ENCODE data around the gene DOK7. TPM values are rescaled to one million over a fixed set of nuclear protein-coding genes. Genes with fewer than 3 reads are reported as not detected.

DOK7 gene
- total and polyA plus RNA-seq, 5 experiments from 2014 or later: 0.49 TPM; not detected in 4

GRCh38 chr4:3479358-3480101 lies 16.4 kb downstream of the DOK7 start:
- Mint-ChIP-seq H3K36me3 (no peaks in the 10 kb centered on the region), H3K27me3 (peaks cover 5 to 53% (median 19%) of the 10 kb centered on the region in 5 donors), H3K4me1 (peaks cover 0 to 4% (median 2%) of the 10 kb centered on the region in 4 donors), H3K27ac (no peak overlapping the region), H3K9me3 (no peaks in the 10 kb centered on the region), H3K4me3 (no peak overlapping the region)
- ATAC-seq (no peak), DNase-seq (no peak)
- POLR2A ChIA-PET: no interaction called here

GRCh38 chr4:3480528-3481112 lies 17.5 kb downstream of the DOK7 start:
- Mint-ChIP-seq H3K4me3 (no peak overlapping the region), H3K27ac (no peak overlapping the region), H3K36me3 (no peaks in the 10 kb centered on the region), H3K9me3 (no peaks in the 10 kb centered on the region), H3K27me3 (peaks cover 5 to 57% (median 19%) of the 10 kb centered on the region in 5 donors), H3K4me1 (peaks cover 1 to 9% (median 6%) of the 10 kb centered on the region in 4 donors)
- POLR2A ChIA-PET: no interaction called here
- ATAC-seq: peak; percentile 86 to 87
- peak; percentile 43 to 81 (median 70) for DNase-seq

- Mint-ChIP-seq H3K4me3 (no peak overlapping the region), H3K27ac (no peak overlapping the region), H3K4me1 (peaks cover 1 to 9% (median 6%) of the 10 kb centered on the region in 4 donors), H3K27me3 (peaks cover 5 to 57% (median 19%) of the 10 kb centered on the region in 5 donors), H3K36me3 (no peaks in the 10 kb centered on the region), H3K9me3 (no peaks in the 10 kb centered on the region)
- POLR2A ChIA-PET: no interaction called here
- no peak for ATAC-seq
- DNase-seq: no peak
Measured at GRCh38 chr4:3481113-3481531, 18.0 kb downstream of the DOK7 start.

- Mint-ChIP-seq H3K4me1 (peaks cover 2 to 13% (median 10%) of the 10 kb centered on the region in 4 donors), H3K27me3 (peaks cover 7 to 52% (median 19%) of the 10 kb centered on the region in 5 donors), H3K9me3 (no peaks in the 10 kb centered on the region), H3K36me3 (no peaks in the 10 kb centered on the region), H3K27ac (peak overlapping the region in 1 of 10 donors; percentile 73), H3K4me3 (no peak overlapping the region)
- DNase-seq: no peak
- no peak for ATAC-seq
- POLR2A ChIA-PET: no interaction called here
Measured at GRCh38 chr4:3481783-3482393, 18.8 kb downstream of the DOK7 start.

GRCh38 chr4:3482707-3483106 lies 19.6 kb downstream of the DOK7 start:
- ATAC-seq (no peak), DNase-seq (no peak)
- no peak overlapping the region for H3K4me3 Mint-ChIP-seq
- no peak overlapping the region for H3K27ac Mint-ChIP-seq
- POLR2A ChIA-PET: no interaction called here
- no peaks in the 10 kb centered on the region for H3K36me3 Mint-ChIP-seq
- no peaks in the 10 kb centered on the region for H3K9me3 Mint-ChIP-seq
- H3K4me1 Mint-ChIP-seq: peaks cover 2 to 13% (median 10%) of the 10 kb centered on the region in 4 donors
- H3K27me3 Mint-ChIP-seq: peaks cover 7 to 47% (median 19%) of the 10 kb centered on the region in 5 donors

- Mint-ChIP-seq H3K36me3 (no peaks in the 10 kb centered on the region), H3K27me3 (peaks cover 8 to 49% (median 19%) of the 10 kb centered on the region in 5 donors), H3K4me1 (peaks cover 2 to 13% (median 10%) of the 10 kb centered on the region in 4 donors), H3K4me3 (no peak overlapping the region), H3K9me3 (no peaks in the 10 kb centered on the region), H3K27ac (no peak overlapping the region)
- DNase-seq (no peak), ATAC-seq (no peak)
- POLR2A ChIA-PET: no interaction called here
Measured at GRCh38 chr4:3483471-3483921, 20.4 kb downstream of the DOK7 start.

- H3K4me3 Mint-ChIP-seq: no peak overlapping the region
- peaks cover 8 to 57% (median 26%) of the 10 kb centered on the region in 5 donors for H3K27me3 Mint-ChIP-seq
- H3K4me1 Mint-ChIP-seq: peaks cover 5 to 13% (median 10%) of the 10 kb centered on the region in 4 donors
- H3K27ac Mint-ChIP-seq: no peak overlapping the region
- no peak for ATAC-seq
- POLR2A ChIA-PET: no interaction called here
- H3K36me3 Mint-ChIP-seq: no peaks in the 10 kb centered on the region
- no peaks in the 10 kb centered on the region for H3K9me3 Mint-ChIP-seq
- no peak for DNase-seq
Measured at GRCh38 chr4:3484057-3484973, 21.2 kb downstream of the DOK7 start.

GRCh38 chr4:3485011-3485791 lies 22.1 kb downstream of the DOK7 start:
- DNase-seq: no peak
- H3K4me1 Mint-ChIP-seq: peaks cover 5 to 13% (median 10%) of the 10 kb centered on the region in 4 donors
- H3K27ac Mint-ChIP-seq: no peak overlapping the region
- H3K27me3 Mint-ChIP-seq: peaks cover 8 to 56% (median 31%) of the 10 kb centered on the region in 5 donors
- POLR2A ChIA-PET: no interaction called here
- peak overlapping the region in 7 of 10 donors; percentile 30 to 67 (median 56) for H3K4me3 Mint-ChIP-seq
- ATAC-seq: no peak
- H3K9me3 Mint-ChIP-seq: no peaks in the 10 kb centered on the region
- H3K36me3 Mint-ChIP-seq: no peaks in the 10 kb centered on the region

- ATAC-seq: no peak
- Mint-ChIP-seq H3K9me3 (no peaks in the 10 kb centered on the region), H3K27ac (no peak overlapping the region), H3K27me3 (peaks cover 8 to 48% (median 30%) of the 10 kb centered on the region in 5 donors), H3K4me1 (peaks cover 5 to 13% (median 10%) of the 10 kb centered on the region in 4 donors), H3K36me3 (no peaks in the 10 kb centered on the region), H3K4me3 (peak overlapping the region in 1 of 10 donors; percentile 38)
- no peak for DNase-seq
- POLR2A ChIA-PET: no interaction called here
Measured at GRCh38 chr4:3485886-3486540, 22.9 kb downstream of the DOK7 start.

GRCh38 chr4:3486541-3487540 lies 23.7 kb downstream of the DOK7 start:
- Mint-ChIP-seq H3K27ac (no peak overlapping the region), H3K4me3 (peak overlapping the region in 1 of 10 donors; percentile 38), H3K36me3 (no peaks in the 10 kb centered on the region), H3K9me3 (no peaks in the 10 kb centered on the region), H3K4me1 (peaks cover 5 to 13% (median 10%) of the 10 kb centered on the region in 4 donors), H3K27me3 (peaks cover 8 to 48% (median 33%) of the 10 kb centered on the region in 5 donors)
- POLR2A ChIA-PET: no interaction called here
- peak in 1 of 2 donors; percentile 24 for ATAC-seq
- no peak for DNase-seq

All from naive thymus-derived CD8-positive, alpha-beta T cell (primary cell).